GM10248 (cell line): Measurements from ENCODE around the gene STK32A.

Experiments used
- CTCF ChIA-PET: fragments of 300-600 bp; sonication (Branson Sonifier 250); formaldehyde crosslinking; extraction: SDS; loops from one replicate; lab custom pipeline; 2021; ENCODE audit warnings: antibody characterized with exemption; lab: Yijun Ruan, JAX
- POLR2A ChIA-PET: fragments of 350-650 bp; sonication (Branson Sonifier 250); formaldehyde crosslinking; extraction: SDS; loops from one replicate; lab custom pipeline; 2020; ENCODE audit warnings: antibody characterized with exemption; lab: Yijun Ruan, JAX
- DNase-seq: peaks from one replicate; pipeline ENCODE4 v3.0.0; 2012; ENCODE audit errors: extremely low spot score
- CTCF ChIP-seq: IDR thresholded peaks from 2 replicates; pipeline ENCODE4 v1.5.1; 2012; ENCODE audit warnings: mild to moderate bottlenecking, low read depth; ENCODE audit errors: extremely low read depth, missing control alignments, control extremely low read depth

The STK32A gene

GRCh38 chr5:147346006-147346561 is 111.3 kb downstream of the STK32A start:
- no peak for TF ChIP-seq CTCF
- DNase-seq: no peak
- ChIA-PET POLR2A (no interaction called here), CTCF (interaction anchor here (1.1 kb wide), 1 partner anchor 11 kb away, joined by 3 read pairs; no protein-coding TSS in a partner anchor)

- no peak for DNase-seq
- TF ChIP-seq CTCF: no peak
- POLR2A ChIA-PET: no interaction called here
- CTCF ChIA-PET: interaction anchor here (0.8 kb wide), 1 partner anchor 15 kb away, joined by 3 read pairs; no protein-coding TSS in a partner anchor
Measured at GRCh38 chr5:147348046-147348445, 113.2 kb downstream of the STK32A start.

GRCh38 chr5:147348451-147348850 is 113.6 kb downstream of the STK32A start:
- POLR2A ChIA-PET: no interaction called here
- DNase-seq: no peak
- TF ChIP-seq CTCF: no peak
- CTCF ChIA-PET: no interaction called here

GRCh38 chr5:147349241-147349640 is 114.4 kb downstream of the STK32A start:
- CTCF ChIA-PET: interaction anchor here (1.1 kb wide), 1 partner anchor 35 kb away, joined by 3 read pairs; no protein-coding TSS in a partner anchor
- no peak for DNase-seq
- no peak for TF ChIP-seq CTCF
- POLR2A ChIA-PET: no interaction called here

- DNase-seq: no peak
- no peak for TF ChIP-seq CTCF
- CTCF ChIA-PET: interaction anchor here (1.3 kb wide), 1 partner anchor 11 kb away, joined by 3 read pairs; no protein-coding TSS in a partner anchor
- POLR2A ChIA-PET: no interaction called here
Measured at GRCh38 chr5:147359101-147359500, 124.3 kb downstream of the STK32A start.

- ChIA-PET POLR2A (no interaction called here), CTCF (interaction anchor here (1.3 kb wide), 1 partner anchor 11 kb away, joined by 3 read pairs; no protein-coding TSS in a partner anchor)
- no peak for TF ChIP-seq CTCF
- DNase-seq: no peak
Measured at GRCh38 chr5:147359581-147359980, 124.8 kb downstream of the STK32A start.
